ENCODE data around the gene STK11IP. TPM values are rescaled to one million over a fixed set of nuclear protein-coding genes. Genes with fewer than 3 reads are reported as not detected.

STK11IP gene, protein sequence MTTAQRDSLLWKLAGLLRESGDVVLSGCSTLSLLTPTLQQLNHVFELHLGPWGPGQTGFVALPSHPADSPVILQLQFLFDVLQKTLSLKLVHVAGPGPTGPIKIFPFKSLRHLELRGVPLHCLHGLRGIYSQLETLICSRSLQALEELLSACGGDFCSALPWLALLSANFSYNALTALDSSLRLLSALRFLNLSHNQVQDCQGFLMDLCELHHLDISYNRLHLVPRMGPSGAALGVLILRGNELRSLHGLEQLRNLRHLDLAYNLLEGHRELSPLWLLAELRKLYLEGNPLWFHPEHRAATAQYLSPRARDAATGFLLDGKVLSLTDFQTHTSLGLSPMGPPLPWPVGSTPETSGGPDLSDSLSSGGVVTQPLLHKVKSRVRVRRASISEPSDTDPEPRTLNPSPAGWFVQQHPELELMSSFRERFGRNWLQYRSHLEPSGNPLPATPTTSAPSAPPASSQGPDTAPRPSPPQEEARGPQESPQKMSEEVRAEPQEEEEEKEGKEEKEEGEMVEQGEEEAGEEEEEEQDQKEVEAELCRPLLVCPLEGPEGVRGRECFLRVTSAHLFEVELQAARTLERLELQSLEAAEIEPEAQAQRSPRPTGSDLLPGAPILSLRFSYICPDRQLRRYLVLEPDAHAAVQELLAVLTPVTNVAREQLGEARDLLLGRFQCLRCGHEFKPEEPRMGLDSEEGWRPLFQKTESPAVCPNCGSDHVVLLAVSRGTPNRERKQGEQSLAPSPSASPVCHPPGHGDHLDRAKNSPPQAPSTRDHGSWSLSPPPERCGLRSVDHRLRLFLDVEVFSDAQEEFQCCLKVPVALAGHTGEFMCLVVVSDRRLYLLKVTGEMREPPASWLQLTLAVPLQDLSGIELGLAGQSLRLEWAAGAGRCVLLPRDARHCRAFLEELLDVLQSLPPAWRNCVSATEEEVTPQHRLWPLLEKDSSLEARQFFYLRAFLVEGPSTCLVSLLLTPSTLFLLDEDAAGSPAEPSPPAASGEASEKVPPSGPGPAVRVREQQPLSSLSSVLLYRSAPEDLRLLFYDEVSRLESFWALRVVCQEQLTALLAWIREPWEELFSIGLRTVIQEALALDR
- 27.8 TPM for total RNA-seq
- polyA plus RNA-seq = 68.7 TPM
- long read RNA-seq, donor 1 = 0 reads
- long read RNA-seq, donor 2, partial matches to known transcripts = 25 of 33 reads
- long read RNA-seq, donor 2, other reads (novel, unspliced or antisense) = 0 of 33 reads
- long read RNA-seq, donor 3, partial matches to known transcripts = 12 of 16 reads
- long read RNA-seq, donor 3, other reads (novel, unspliced or antisense) = 0 of 16 reads
- long read RNA-seq, donor 4, partial matches to known transcripts = 0 of 3 reads
- long read RNA-seq, donor 4, other reads (novel, unspliced or antisense) = 0 of 3 reads
- long read RNA-seq, donor 5, partial matches to known transcripts = 0 of 5 reads
- long read RNA-seq, donor 5, other reads (novel, unspliced or antisense) = 0 of 5 reads
- long read RNA-seq, donor 6, partial matches to known transcripts = 0 of 3 reads
- long read RNA-seq, donor 6, other reads (novel, unspliced or antisense) = 0 of 3 reads
- long read RNA-seq, donor 7, partial matches to known transcripts = 0 of 1 reads
- long read RNA-seq, donor 7, other reads (novel, unspliced or antisense) = 0 of 1 reads
- long read RNA-seq, donor 8, partial matches to known transcripts = 0 of 1 reads
- long read RNA-seq, donor 8, other reads (novel, unspliced or antisense) = 0 of 1 reads
- long read RNA-seq, donor 9, partial matches to known transcripts = 0 of 2 reads
- long read RNA-seq, donor 9, other reads (novel, unspliced or antisense) = 0 of 2 reads
- long read RNA-seq, donor 10, partial matches to known transcripts = 0 of 1 reads
- long read RNA-seq, donor 10, other reads (novel, unspliced or antisense) = 0 of 1 reads

DNA sequence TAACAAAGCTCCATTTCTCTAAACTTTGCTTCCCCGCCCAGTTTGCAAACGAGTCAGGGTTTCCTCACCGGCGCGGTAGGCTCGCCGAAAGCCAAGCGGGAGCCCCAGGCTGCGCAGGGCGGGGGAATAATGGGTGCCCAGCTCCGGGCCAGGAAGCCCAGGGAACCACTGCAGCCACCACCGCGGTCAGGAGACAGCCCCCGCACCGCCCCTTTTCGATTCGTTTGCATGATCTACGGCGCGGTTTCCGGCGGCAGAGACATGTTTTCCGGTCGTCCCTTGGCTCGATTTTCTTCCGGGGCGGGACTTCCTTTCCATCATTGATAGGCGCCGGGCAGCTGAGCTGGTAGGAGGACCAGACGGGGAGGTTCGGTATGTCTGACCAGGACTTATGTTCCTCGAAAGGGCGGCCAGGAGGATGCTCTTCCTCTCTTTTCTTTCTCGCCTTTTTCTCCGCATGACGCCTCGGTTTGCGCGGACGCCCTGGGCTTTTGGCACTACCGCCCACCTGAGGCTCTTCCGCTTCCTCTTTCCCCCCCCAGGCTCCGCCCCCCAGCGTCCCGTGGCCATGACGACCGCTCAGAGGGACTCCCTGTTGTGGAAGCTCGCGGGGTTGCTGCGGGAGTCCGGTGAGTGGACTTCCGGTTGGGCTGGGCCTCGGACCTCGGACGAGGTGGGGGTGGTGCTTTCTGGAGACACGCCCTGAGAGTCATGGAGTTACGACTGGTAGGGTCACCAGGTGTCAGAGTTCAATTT is at the start of gene STK11IP:
Gene STK11IP (plus strand): TSS at position 306 of the 756 bp plus-strand sequence. CDS start 263 bp downstream, at position 569.
- peak within 1 kb of the TSS; percentile 84 to 96 for H3K27ac ChIP-seq (ENCODE audit: low read depth in 1 of 2, low read length in 1 of 2)
- H3K27me3 ChIP-seq (ENCODE audit: control insufficient read depth in 2 of 2, insufficient read depth in 1 of 2, low read length in 1 of 2) = no peaks in the 10 kb centered on the region
- peaks cover 14 to 19% of the 10 kb centered on the region in 2 donors for H3K36me3 ChIP-seq (ENCODE audit: control insufficient read depth in 2 of 2, insufficient read depth in 2 of 2, low read length in 1 of 2)
- H3K4me1 ChIP-seq (ENCODE audit: control insufficient read depth in 2 of 2, insufficient read depth in 2 of 2, low read length in 2 of 2) = peaks cover 22 to 47% of the 10 kb centered on the region in 2 donors
- peak; percentile 82 to 96 (median 87) for DNase-seq (ENCODE audit: low read depth in 6 of 9, low spot score in 9 of 9)
- peak within 1 kb of the TSS; percentile 92 to 95 for H3K4me3 ChIP-seq (ENCODE audit: low read length in 2 of 2)
- WGBS = under 1% methylated on average over 57 of the region's 57 CpGs
- H3K9me3 ChIP-seq (ENCODE audit: control insufficient read depth in 2 of 2, insufficient read depth in 1 of 2, low read length in 1 of 2) = no peaks in the 10 kb centered on the region

DNA sequence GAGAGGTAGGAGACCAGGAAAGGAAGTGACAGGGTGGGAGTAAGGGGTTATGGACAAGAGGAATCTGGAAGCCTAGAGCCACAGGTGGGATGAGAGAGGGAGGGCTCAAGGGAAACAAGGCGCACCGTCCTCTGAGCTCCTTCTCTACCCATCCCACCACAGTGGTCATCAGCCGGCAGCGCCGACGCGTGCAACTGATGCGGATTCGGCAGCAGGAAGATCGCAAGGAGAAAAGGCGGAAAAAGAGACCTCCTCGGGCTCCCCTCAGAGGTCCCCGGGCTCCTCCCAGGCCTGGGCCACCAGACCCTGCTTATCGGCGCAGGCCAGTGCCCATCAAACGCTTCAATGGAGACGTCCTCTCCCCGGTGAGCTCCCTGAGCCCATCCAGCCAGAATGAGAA is 48.7 kb upstream of the STK11IP start:
- Histone ChIP-seq H3K4me3 (ENCODE audit: low read length in 2 of 2) (no peak overlapping the region), H3K36me3 (ENCODE audit: control insufficient read depth in 2 of 2, insufficient read depth in 2 of 2, low read length in 1 of 2) (no peaks in the 10 kb centered on the region), H3K27ac (ENCODE audit: low read depth in 1 of 2, low read length in 1 of 2) (no peak overlapping the region), H3K27me3 (ENCODE audit: control insufficient read depth in 2 of 2, insufficient read depth in 1 of 2, low read length in 1 of 2) (peaks cover 50 to 93% of the 10 kb centered on the region in 2 donors), H3K4me1 (ENCODE audit: control insufficient read depth in 2 of 2, insufficient read depth in 2 of 2, low read length in 2 of 2) (peaks cover 8 to 24% of the 10 kb centered on the region in 2 donors), H3K9me3 (ENCODE audit: control insufficient read depth in 2 of 2, insufficient read depth in 1 of 2, low read length in 1 of 2) (peaks cover 3% of the 10 kb centered on the region in 2 donors)
- DNase-seq (ENCODE audit: low read depth in 6 of 9, low spot score in 9 of 9) = no peak
- 96% methylated on average over 18 of the region's 18 CpGs for WGBS

GRCh38 chr2:219549619-219550018 is 48.0 kb upstream of the STK11IP start:
- Histone ChIP-seq H3K4me1 (ENCODE audit: control insufficient read depth in 2 of 2, insufficient read depth in 2 of 2, low read length in 2 of 2) (peaks cover 8 to 17% of the 10 kb centered on the region in 2 donors), H3K27ac (ENCODE audit: low read depth in 1 of 2, low read length in 1 of 2) (no peak overlapping the region), H3K36me3 (ENCODE audit: control insufficient read depth in 2 of 2, insufficient read depth in 2 of 2, low read length in 1 of 2) (no peaks in the 10 kb centered on the region), H3K27me3 (ENCODE audit: control insufficient read depth in 2 of 2, insufficient read depth in 1 of 2, low read length in 1 of 2) (peaks cover 47 to 93% of the 10 kb centered on the region in 2 donors), H3K9me3 (ENCODE audit: control insufficient read depth in 2 of 2, insufficient read depth in 1 of 2, low read length in 1 of 2) (peaks cover 3% of the 10 kb centered on the region in 2 donors), H3K4me3 (ENCODE audit: low read length in 2 of 2) (no peak overlapping the region)
- WGBS = 93% methylated on average over 9 of the region's 9 CpGs
- DNase-seq (ENCODE audit: low read depth in 6 of 9, low spot score in 9 of 9) = no peak

DNA sequence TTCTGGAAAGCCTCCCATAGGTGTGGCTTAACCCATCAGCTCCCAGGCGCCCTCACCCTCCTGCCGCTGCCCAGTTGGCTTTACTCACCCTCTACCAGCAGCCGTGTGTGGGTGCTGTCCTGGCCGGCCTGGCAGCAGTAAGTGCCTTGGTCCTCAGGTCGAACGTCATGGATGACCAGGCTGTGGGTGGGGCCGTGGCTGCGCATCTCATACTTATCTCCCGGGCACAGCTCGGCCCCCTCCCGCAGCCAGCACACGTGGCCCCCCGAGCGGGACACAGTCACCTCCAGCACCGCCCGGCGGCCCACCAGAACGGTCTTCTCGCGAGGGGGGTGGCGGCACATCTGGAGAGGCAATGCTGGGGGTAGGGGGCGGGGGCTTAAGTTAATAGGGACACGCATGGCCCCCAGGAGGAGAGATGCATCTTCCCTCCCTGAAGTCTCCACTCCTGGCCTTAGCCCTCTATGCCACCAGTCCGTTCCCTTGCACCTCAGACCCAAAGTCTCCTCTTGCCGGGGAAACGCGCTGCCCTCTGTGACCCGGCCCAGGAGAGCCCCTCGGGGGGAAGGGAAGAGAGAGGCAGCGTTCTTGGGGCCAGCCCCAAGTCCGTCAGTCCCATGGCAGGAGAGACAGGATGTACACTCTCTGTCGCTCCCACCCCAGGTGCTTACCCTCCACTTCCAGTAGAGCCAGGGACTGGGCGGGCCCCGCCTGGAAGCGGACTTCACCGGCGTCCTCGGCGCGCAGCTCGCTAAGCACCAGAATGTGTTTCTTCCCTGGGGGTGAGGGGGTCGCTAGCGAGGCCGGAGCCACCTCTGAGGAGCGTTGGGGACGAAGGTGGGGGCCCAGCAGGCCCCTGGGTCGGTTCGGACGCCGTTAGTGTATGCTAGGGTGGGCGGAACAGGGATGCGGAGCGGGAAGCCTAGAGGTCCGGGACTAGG is 45.9 kb upstream of the STK11IP start:
- WGBS = 7% methylated on average over 54 of the region's 54 CpGs
- H3K9me3 ChIP-seq (ENCODE audit: control insufficient read depth in 2 of 2, insufficient read depth in 1 of 2, low read length in 1 of 2) = peaks cover 3% of the 10 kb centered on the region in 2 donors
- H3K4me3 ChIP-seq (ENCODE audit: low read length in 2 of 2) = peak overlapping the region; percentile 40 to 71
- H3K4me1 ChIP-seq (ENCODE audit: control insufficient read depth in 2 of 2, insufficient read depth in 2 of 2, low read length in 2 of 2) = peaks cover 8 to 17% of the 10 kb centered on the region in 2 donors
- peaks cover 39 to 91% of the 10 kb centered on the region in 2 donors for H3K27me3 ChIP-seq (ENCODE audit: control insufficient read depth in 2 of 2, insufficient read depth in 1 of 2, low read length in 1 of 2)
- H3K27ac ChIP-seq (ENCODE audit: low read depth in 1 of 2, low read length in 1 of 2) = no peak overlapping the region
- no peak for DNase-seq (ENCODE audit: low read depth in 6 of 9, low spot score in 9 of 9)
- no peaks in the 10 kb centered on the region for H3K36me3 ChIP-seq (ENCODE audit: control insufficient read depth in 2 of 2, insufficient read depth in 2 of 2, low read length in 1 of 2)

- peaks cover 8 to 17% of the 10 kb centered on the region in 2 donors for H3K4me1 ChIP-seq (ENCODE audit: control insufficient read depth in 2 of 2, insufficient read depth in 2 of 2, low read length in 2 of 2)
- H3K27me3 ChIP-seq (ENCODE audit: control insufficient read depth in 2 of 2, insufficient read depth in 1 of 2, low read length in 1 of 2) = peaks cover 39 to 84% of the 10 kb centered on the region in 2 donors
- no peaks in the 10 kb centered on the region for H3K36me3 ChIP-seq (ENCODE audit: control insufficient read depth in 2 of 2, insufficient read depth in 2 of 2, low read length in 1 of 2)
- peak overlapping the region; percentile 40 to 71 for H3K4me3 ChIP-seq (ENCODE audit: low read length in 2 of 2)
- peak in 8 of 9 donors; percentile 32 to 77 (median 55) for DNase-seq (ENCODE audit: low read depth in 6 of 9, low spot score in 9 of 9)
- H3K27ac ChIP-seq (ENCODE audit: low read depth in 1 of 2, low read length in 1 of 2) = no peak overlapping the region
- 3% methylated on average over 99 of the region's 99 CpGs for WGBS
- peaks cover 3% of the 10 kb centered on the region in 2 donors for H3K9me3 ChIP-seq (ENCODE audit: control insufficient read depth in 2 of 2, insufficient read depth in 1 of 2, low read length in 1 of 2)
Observed at GRCh38 chr2:219552382-219553167, 45.1 kb upstream of the STK11IP start.

DNA sequence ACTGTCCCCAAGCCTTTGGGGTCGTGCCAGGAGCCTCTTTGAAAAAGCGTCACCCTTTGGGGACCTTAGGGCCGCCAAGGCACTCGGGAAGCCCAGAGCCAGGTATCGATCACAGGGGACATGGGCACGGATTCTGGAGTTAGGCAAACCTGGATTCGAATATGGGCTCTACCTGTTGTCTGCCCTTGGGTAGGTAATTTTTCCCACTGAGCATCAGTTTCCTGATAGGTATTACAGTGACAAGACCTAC is 44.6 kb upstream of the STK11IP start:
- Histone ChIP-seq H3K36me3 (ENCODE audit: control insufficient read depth in 2 of 2, insufficient read depth in 2 of 2, low read length in 1 of 2) (no peaks in the 10 kb centered on the region), H3K4me1 (ENCODE audit: control insufficient read depth in 2 of 2, insufficient read depth in 2 of 2, low read length in 2 of 2) (peaks cover 8 to 17% of the 10 kb centered on the region in 2 donors), H3K27me3 (ENCODE audit: control insufficient read depth in 2 of 2, insufficient read depth in 1 of 2, low read length in 1 of 2) (peaks cover 39 to 79% of the 10 kb centered on the region in 2 donors), H3K9me3 (ENCODE audit: control insufficient read depth in 2 of 2, insufficient read depth in 1 of 2, low read length in 1 of 2) (peaks cover 1 to 3% of the 10 kb centered on the region in 2 donors), H3K4me3 (ENCODE audit: low read length in 2 of 2) (no peak overlapping the region), H3K27ac (ENCODE audit: low read depth in 1 of 2, low read length in 1 of 2) (no peak overlapping the region)
- no peak for DNase-seq (ENCODE audit: low read depth in 6 of 9, low spot score in 9 of 9)
- WGBS = 45% methylated on average over 7 of the region's 7 CpGs

Measured in thymus (tissue), 14 donors.